Kidney (tissue), 14 donors: ENCODE data around the gene PRR5L. TPM values are rescaled to one million over a fixed set of nuclear protein-coding genes. Genes with fewer than 3 reads are reported as not detected.

Experiments
- DNase-seq, 5 donors: peaks; one replicate each; pipeline ENCODE4 v3.0.0-alpha.2; 2013 to 2020
- FAIRE-seq: peaks from 2 replicates; lab custom pipeline; 2012; peaks lifted over from hg19 to GRCh38; lab: Jason Lieb, UNC
- H3K27ac ChIP-seq, 2 donors: one replicate each; pipeline ENCODE4 v1.7.0; 2013; ENCODE audit warnings: low read depth in 2 of 2, low read length in 2 of 2, inconsistent platforms in 1 of 2
- H3K27me3 ChIP-seq: one replicate; pipeline ENCODE4 v1.7.1; 2013; ENCODE audit warnings: low read length, inconsistent platforms; ENCODE audit not compliant: control insufficient read depth, insufficient read depth
- H3K36me3 ChIP-seq, 3 donors: one replicate each; pipeline versions ENCODE4 v1.7.0 to v1.7.1; 2013; ENCODE audit warnings: low read length in 3 of 3, control low read depth in 1 of 3, inconsistent platforms in 1 of 3; ENCODE audit not compliant: insufficient read depth in 3 of 3, control insufficient read depth in 2 of 3
- H3K4me1 ChIP-seq, 3 donors: one replicate each; pipeline versions ENCODE4 v1.7.0 to v1.7.1; 2013; ENCODE audit warnings: low read length in 3 of 3, inconsistent platforms in 1 of 3, low read depth in 1 of 3; ENCODE audit not compliant: control insufficient read depth in 2 of 3, insufficient read depth in 2 of 3
- H3K4me3 ChIP-seq, 3 donors: one replicate each; pipeline versions ENCODE4 v1.7.0 to v1.8.1; 2013; ENCODE audit warnings: low read length in 3 of 3, control low read depth in 1 of 3, inconsistent platforms in 1 of 3
- H3K9ac ChIP-seq, 3 donors: one replicate each; pipeline versions ENCODE4 v1.7.0 to v1.7.1; 2013; ENCODE audit warnings: low read length in 3 of 3, control low read depth in 1 of 3, inconsistent platforms in 1 of 3
- H3K9me3 ChIP-seq, 3 donors: one replicate each; pipeline versions ENCODE4 v1.7.0 to v1.7.1; 2013; ENCODE audit warnings: low read length in 3 of 3, control low read depth in 1 of 3, inconsistent platforms in 1 of 3; ENCODE audit not compliant: control insufficient read depth in 2 of 3, insufficient read depth in 1 of 3
- intact Hi-C: fragments of 100-400 bp; cut with DNase I; formaldehyde crosslinking; loops from one replicate; pipeline ENCODE4 v1.11.1; 2022
- polyA plus RNA-seq: library from polyadenylated mRNA; stranded (reverse); fragments of 350-450 nt; fragmentation: Illumina TruSeq; extraction: RNeasy Lipid Tissue Mini Kit (QIAGEN cat#74804); gene quantifications from one replicate; pipeline ENCODE4 v1.2.3, GENCODE V29; 2014; ENCODE audit warnings: low read depth, low replicate concordance; ENCODE audit not compliant: insufficient read depth
- total RNA-seq: library from RNA; stranded (reverse); fragmentation: NEBNext Ultra II Directional; extraction: Animal tissue kit (Norgen Biotek cat#: 25700); gene quantifications from one replicate; pipeline ENCODE4 v1.2.1, GENCODE V29; 2021
- TF ChIP-seq, protein P1 (sequence below): IDR thresholded peaks from 3 replicates; pipeline ENCODE4 v1.5.1; 2012; ENCODE audit warnings: mild to moderate bottlenecking, moderate library complexity, borderline replicate concordance; ENCODE audit not compliant: insufficient read depth; ENCODE audit errors: extremely low read depth
- donor health status: control.
- donor health status: control.
- donor health status: control.
- donor health status: control.
- donor health status: control.
- donor health status: DM: yes; HTN: yes; CAD: no.
- donor health status: Normal renal cell carcinoma (clear cell type).

The PRR5L gene
- total and polyA plus RNA-seq, 2 donors from 2014 or later = 6.3 to 17.5 TPM

DNA sequence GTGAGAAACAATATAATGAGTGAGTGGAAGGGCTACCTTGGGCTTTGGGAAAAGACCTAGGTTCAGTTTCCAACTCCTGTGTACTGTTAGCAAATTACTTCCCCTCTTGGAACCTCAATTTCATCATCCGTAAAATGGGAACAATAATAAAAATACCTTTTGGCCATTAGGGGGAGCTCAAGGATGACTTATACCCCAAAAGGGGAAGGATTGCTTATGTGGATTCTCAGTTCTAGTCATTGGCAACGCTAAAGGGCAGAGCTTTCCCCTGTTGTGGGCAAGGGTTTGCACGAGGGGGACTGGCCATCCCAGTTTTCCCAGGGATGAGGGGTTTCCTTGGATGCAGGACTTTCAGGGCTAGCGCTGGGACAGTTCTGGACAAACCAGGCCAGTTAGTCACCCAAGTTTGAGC lies 3.8 kb upstream of the PRR5L start:
- H3K4me3 ChIP-seq = no peak overlapping the region
- H3K9me3 ChIP-seq = no peaks in the 10 kb centered on the region
- intact Hi-C loops = loop anchor here (10.0 kb wide), 1 partner anchor 182 kb away; no protein-coding TSS in a partner anchor
- no peak overlapping the region for H3K27ac ChIP-seq
- H3K27me3 ChIP-seq = no peaks in the 10 kb centered on the region
- H3K4me1 ChIP-seq = peaks cover 0 to 4% (median 0%) of the 10 kb centered on the region in 3 donors
- DNase-seq (peak in 1 of 5 donors; percentile 25), FAIRE-seq (no peak)
- H3K36me3 ChIP-seq = no peaks in the 10 kb centered on the region
- TF ChIP-seq, protein P1, sequence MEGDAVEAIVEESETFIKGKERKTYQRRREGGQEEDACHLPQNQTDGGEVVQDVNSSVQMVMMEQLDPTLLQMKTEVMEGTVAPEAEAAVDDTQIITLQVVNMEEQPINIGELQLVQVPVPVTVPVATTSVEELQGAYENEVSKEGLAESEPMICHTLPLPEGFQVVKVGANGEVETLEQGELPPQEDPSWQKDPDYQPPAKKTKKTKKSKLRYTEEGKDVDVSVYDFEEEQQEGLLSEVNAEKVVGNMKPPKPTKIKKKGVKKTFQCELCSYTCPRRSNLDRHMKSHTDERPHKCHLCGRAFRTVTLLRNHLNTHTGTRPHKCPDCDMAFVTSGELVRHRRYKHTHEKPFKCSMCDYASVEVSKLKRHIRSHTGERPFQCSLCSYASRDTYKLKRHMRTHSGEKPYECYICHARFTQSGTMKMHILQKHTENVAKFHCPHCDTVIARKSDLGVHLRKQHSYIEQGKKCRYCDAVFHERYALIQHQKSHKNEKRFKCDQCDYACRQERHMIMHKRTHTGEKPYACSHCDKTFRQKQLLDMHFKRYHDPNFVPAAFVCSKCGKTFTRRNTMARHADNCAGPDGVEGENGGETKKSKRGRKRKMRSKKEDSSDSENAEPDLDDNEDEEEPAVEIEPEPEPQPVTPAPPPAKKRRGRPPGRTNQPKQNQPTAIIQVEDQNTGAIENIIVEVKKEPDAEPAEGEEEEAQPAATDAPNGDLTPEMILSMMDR = peak; percentile 43
- H3K9ac ChIP-seq = no peak overlapping the region

DNA sequence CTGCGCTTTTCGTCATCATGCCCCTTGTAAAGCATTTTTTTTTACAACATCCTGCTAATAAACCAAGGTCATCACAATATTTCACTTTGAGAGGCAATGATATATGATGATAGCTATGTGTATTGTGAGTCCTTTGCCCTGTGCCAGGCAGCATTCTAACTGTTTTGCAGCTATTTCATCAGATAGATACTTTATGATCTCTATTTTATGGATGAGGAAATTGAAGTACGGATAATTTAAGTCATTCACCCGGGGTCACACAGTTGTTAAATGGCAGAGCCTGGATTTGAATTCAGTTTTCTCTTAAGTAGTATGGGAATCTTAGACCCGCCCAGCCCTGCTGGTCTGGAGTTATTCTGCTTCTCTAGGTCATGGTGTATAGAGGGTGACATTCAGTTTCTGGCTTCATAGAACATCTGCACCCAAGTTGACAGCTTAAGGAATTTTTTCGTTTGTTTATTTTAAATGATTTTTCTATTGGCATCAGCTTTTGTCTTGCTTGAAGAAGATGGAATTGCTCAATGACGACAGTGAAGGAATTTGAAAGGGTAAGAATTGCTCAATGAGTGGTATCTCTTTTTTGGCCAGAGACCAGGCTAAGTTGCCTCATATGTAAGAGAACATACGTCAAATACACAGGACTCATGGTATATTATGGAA lies 926 bp downstream of the PRR5L start:
- Histone ChIP-seq H3K9ac (no peak overlapping the region), H3K27ac (no peak overlapping the region), H3K9me3 (no peaks in the 10 kb centered on the region), H3K27me3 (no peaks in the 10 kb centered on the region), H3K4me1 (no peaks in the 10 kb centered on the region), H3K36me3 (no peaks in the 10 kb centered on the region), H3K4me3 (no peak overlapping the region)
- TF ChIP-seq, protein P1 = no peak
- intact Hi-C loops = loop anchor here (10.0 kb wide), 1 partner anchor 178 kb away; no protein-coding TSS in a partner anchor
- DNase-seq (no peak), FAIRE-seq (no peak)

DNA sequence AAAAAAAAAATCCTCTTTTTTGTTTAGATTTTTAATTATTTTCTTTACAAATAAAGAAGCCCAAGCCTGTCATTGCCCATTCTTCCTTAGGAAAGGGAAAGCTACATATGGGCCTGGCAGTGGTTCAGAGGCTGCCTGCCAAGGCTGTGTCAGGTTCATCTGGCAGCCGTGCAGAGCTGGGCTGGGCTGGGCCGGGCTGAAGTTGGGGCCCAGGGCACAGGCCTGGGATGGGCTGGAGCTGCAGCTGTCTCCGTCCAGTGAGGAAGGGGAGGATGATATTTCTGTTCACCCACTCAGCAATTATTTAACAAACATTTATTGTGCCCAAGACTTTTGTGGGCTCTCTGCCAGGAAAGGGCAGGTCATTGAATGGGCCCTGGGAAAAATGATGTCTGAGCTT lies 4.6 kb downstream of the PRR5L start:
- TF ChIP-seq, protein P1 = no peak
- Histone ChIP-seq H3K27ac (no peak overlapping the region), H3K27me3 (no peaks in the 10 kb centered on the region), H3K4me3 (no peak overlapping the region), H3K9me3 (no peaks in the 10 kb centered on the region), H3K36me3 (no peaks in the 10 kb centered on the region), H3K9ac (no peak overlapping the region), H3K4me1 (no peaks in the 10 kb centered on the region)
- intact Hi-C loops = no loop called here
- DNase-seq = no peak
- no peak for FAIRE-seq
